HG02973 (cell line): ENCODE measurements around the gene ZBED4.

Experiments
- ATAC-seq: cut with Tn5 transposase; IDR thresholded peaks from one replicate; pipeline ENCODE4 v1.9.1; 2021; ENCODE audit warnings: moderate library complexity; ENCODE audit not compliant: unreplicated experiment

The ZBED4 gene

DNA sequence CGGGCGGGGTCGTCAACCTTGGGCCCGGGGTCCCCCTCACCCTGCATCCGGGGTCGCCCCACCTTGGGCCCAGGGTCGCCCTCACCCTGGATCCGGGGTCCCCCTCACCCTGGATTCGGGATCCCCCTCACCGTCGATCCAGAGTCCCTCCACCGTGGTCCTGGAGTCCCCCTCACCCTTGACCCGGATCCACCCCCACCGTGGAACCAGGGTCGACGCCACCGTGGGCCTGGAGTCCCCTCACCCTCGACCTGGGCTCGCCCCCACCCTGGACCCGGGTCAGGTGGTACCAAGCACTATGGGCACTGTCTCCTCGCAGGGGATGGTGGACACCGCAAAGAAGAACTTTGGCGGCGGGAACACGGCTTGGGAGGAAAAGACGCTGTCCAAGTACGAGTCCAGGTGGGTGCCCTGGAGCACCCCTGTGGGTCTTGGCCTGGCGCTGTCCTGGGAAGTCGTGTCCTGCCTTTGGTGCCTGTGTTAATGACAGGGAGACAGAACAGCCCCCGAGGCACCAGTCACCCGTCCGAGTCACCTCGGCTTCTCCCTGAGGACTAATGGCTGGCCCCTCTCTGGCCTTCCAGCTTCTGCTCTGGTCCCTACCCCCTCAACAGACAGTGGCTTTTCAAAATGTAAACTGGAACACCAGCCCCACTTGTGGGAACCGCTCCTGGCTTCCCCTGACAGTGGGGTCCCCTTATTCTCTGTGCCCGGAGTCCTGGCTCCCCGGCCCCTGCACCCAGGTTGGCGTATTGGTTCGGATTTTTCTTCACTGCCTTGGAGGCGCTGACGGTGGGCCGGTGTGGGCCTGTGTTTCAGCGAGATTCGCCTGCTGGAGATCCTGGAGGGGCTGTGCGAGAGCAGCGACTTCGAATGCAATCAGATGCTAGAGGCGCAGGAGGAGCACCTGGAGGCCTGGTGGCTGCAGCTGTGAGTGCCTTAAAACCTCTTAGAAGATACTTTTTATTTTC is 65.6 kb downstream of the ZBED4 start:
- no peak for ATAC-seq

DNA sequence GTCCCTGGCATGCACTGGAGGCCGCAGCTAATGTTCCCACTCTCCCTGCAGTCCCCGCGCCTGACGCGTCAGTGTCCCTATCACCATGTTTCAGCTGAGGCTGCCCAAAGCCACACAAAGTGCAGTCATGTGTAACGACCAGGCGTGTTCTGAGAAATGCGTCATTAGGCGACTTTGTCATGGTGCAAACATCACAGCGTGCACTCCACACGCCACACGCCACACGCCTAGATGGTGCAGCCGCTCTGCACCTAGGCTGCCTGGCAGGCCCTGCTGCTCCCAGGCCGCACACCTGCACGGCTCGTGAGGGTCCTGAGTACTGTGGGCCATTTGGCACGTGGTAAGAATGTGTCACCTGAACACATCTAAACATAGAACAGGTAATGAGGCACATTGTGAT is 67.2 kb downstream of the ZBED4 start:
- no peak for ATAC-seq

GRCh38 chr22:49921508-49922278 is 68.0 kb downstream of the ZBED4 start:
- no peak for ATAC-seq

DNA sequence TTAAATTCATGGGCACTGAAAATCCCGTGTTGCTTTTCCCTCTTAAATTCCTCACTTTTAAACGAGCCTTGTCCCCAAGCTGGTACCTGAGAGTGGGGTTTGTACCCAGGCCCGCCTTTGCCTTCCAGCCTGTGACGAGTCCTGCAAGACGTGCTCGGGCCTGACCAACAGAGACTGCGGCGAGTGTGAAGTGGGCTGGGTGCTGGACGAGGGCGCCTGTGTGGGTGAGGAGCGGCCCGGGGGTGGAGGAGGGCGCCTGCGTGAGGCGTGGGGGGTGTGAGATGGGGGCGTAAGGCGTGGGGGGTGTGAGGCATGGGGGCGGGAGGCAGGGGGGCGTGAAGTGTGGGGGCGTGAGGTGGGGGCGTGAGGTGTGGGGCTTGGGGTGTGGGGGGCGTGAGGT is 68.8 kb downstream of the ZBED4 start:
- ATAC-seq: no peak

- no peak for ATAC-seq
Observed at GRCh38 chr22:49922926-49923325, 69.3 kb downstream of the ZBED4 start.

DNA sequence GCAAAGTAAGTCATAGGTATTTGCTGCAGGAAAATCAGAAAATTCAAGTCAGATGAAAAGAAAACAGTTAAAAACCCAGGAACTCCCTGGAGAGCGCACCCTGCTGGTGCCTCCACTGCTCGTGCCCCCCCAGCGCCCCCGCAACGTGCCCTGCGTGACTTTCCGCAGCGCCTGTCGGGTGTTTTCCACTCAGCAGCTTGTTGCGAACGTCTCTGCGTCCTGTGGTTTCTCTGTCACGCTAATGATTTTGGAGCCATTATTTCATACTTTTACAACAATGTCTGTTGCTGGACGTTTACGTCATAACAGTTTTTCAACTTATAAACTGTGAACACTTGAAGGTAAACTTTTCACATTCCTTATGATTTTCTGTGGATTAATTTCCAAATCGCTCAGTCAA is 69.8 kb downstream of the ZBED4 start:
- ATAC-seq: no peak

DNA sequence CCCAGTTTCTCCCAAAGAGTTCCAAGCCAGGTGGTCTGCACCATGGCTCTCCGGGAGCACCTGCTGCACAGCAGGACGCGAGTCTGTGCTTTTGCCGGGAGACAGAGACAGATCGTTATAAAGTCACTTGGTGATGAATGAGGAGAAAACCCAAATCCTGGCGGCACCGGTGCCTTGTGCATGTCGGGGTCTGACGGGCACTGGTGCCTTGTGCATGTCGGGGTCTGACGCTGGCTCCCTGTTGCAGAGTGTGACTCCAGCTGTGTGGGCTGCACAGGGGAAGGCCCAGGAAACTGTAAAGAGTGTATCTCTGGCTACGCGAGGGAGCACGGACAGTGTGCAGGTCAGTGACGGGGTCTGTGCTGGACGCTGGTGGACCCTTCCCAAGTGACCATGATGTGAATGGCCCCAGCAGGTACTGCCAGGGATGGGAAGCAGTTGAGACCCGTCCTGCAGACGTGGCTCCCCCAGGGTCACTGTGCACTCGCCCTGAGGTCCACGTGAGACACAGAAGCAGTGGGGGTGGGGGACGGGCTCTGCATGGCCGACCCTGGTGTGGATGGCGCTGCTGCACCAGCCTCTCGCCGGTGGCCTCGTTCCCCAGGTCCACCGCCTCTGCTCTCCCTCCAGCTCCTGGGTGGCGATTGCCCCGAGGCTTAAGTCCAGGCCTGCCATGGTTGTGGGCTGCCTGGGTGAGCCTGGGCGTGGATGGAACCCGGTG is 70.6 kb downstream of the ZBED4 start:
- no peak for ATAC-seq

DNA sequence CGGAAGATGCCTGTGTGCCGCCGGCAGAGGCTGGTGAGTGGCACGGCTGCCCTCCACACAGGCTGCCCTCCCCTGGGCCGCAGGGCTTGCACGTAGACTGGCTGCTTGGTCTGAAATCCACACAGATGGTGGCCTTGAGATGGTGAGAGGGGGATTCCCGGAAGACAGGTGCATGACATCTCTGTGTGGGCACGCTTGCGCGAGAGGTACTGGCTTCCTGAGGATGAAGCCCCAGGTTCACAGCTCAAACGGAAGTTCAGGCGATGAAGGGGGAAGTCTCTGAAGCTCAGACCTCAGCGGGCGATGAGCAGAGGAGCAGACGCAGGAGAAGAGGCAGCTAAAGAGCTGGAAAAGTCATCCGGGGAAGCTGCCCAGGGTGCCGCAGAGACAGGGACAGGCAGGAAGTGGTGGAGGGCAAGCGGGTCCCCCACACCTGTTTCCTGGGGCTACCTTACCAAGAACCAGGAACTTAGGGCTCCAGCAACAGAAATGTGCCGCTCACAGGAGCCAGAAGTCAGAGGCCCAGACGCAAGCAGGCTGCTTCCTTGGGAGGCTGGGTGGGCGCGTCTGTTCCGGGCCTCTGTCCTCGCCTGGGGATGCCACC is 72.0 kb downstream of the ZBED4 start:
- no peak for ATAC-seq

DNA sequence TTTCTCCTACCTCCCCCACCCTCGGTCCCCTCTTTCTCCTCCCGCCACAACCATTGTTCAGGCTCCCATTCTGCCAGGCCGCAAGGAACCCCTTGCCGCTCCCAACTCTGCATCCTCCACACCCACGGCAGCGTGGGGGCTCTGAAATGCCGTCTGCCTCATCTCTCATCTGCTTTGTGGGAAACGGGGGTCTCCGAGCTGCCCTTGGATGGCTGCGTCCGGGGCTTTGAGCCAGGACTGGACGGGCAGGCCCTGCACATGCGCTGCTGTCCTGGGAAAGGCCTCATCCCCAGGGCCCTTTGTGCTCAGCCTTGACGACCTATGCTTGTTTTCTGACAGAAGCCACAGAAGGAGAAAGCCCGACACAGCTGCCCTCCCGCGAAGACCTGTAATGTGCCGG is 73.3 kb downstream of the ZBED4 start:
- ATAC-seq: no peak

DNA sequence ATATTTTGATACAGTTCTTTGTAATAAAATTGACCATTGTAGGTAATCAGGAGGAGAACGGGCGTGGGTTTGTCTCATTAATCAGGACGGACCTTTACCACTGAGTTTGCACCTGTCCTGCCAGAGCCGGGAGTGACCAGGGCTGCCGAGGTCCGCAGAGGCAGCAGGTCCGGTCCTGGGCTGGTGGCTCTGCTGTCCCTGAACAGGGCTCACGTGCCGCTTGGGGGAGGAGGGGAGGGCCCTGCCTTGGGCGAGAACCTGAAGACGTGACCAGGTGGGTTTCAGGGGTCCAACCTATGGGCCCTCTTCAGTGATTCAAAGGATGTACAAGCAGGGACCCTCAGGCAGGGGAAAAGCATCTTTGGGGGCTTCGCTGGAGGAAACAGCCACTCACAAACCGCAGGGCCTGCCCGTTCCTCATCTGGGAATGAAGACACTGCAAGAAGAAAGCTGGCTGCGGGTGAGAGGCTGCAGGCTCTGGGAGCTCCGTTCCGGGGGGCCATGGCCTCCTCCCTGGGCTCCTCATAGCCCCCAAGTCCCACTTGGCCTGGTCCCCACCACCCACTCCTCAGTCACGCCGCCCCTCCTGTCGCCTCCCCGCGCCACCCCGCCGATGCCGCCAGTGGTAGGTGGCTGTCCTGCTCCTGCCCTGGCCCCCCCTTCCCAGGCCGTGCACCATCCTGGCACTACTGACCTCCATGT is 74.0 kb downstream of the ZBED4 start:
- no peak for ATAC-seq

DNA sequence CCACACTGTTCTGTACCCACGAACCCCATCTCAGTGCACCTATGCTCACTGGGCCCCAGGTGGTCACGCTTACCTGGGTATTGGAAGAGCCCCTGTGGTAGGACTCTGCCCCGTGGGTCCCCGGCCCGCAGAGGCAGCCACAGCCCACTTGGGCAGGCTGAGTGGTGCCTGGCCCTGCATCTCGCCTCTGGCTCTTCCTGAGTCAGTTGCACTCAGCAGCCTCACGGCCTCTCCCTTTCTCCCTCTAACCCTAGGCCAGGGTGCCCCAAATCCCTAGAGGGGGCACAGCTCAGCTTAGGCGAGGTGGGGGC is 74.5 kb downstream of the ZBED4 start:
- ATAC-seq: no peak

DNA sequence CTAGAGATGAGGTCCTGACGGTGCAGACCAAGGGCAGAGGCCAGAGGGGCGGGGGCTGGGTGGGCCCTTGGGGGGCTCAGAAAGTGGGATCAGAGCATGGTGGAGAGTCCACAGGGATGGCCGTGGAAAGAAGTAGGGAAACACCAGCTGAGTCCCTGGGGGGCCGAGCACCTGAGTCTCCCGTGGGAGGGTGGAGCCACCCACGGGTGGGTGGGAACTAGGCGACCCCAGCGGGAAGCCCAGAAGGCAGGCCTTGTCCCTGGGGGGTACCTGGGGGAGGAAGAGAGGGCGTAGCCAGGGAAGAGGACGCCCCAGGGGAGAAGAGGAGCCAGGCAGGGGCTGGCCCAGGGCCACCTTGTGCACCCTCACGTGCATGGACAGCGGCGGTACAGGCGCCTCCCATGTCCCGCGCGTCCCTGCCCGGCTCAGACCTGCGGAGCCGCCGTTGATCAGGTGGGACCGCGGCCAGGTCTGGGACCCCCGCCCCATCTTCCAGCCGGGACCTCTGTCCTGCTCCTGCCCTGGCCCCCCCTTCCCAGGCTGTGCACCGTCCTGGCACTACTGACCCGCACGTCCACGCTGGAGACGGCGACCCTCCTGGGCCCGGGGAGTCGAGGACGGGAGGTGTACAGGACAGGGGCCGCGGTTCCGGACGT is 75.0 kb downstream of the ZBED4 start:
- ATAC-seq: no peak

- no peak for ATAC-seq
Observed at GRCh38 chr22:49929211-49929979, 75.8 kb downstream of the ZBED4 start.

- ATAC-seq: no peak
Observed at GRCh38 chr22:49929994-49930575, 76.4 kb downstream of the ZBED4 start.

- ATAC-seq: no peak
Observed at GRCh38 chr22:49930596-49931412, 77.2 kb downstream of the ZBED4 start.

- ATAC-seq: no peak
Observed at GRCh38 chr22:49933236-49934159, 79.9 kb downstream of the ZBED4 start.
